GM12878 (cell line): ENCODE measurements around the gene PIK3C2B. TPM values are rescaled to one million over a fixed set of nuclear protein-coding genes. Genes with fewer than 3 reads are reported as not detected.

ENCODE experiments used
- ATAC-seq: fragments of 200-7000 bp; cut with Tn5 transposase; 3 replicates; pipeline ENCODE4 v1.9.1; 2020; ENCODE audit warnings: mild to moderate bottlenecking, moderate library complexity
- BruUV-seq: library from RNA; stranded (reverse); fragments of 400-500 nt; replicated peaks from 2 replicates; lab custom pipeline; 2021; lab: Mats Ljungman, UMichigan
- CTCF ChIA-PET: fragments of 300-600 bp; sonication (Branson Sonifier 250); formaldehyde crosslinking; extraction: SDS; loops from one replicate; lab custom pipeline; 2021; ENCODE audit warnings: inconsistent platforms; lab: Yijun Ruan, JAX
- POLR2A ChIA-PET: fragments of 350-600 bp; formaldehyde crosslinking; extraction: SDS; loops from one replicate; lab custom pipeline; 2021; ENCODE audit warnings: inconsistent platforms; lab: Charles Lee
- RAD21 ChIA-PET: fragments of 300-600 bp; sonication (Branson Sonifier 250); formaldehyde crosslinking; loops from one replicate; lab custom pipeline; 2023; ENCODE audit warnings: antibody characterized with exemption; ENCODE audit not compliant: unreplicated experiment; lab: Charles Lee
- SMC1A ChIA-PET: fragments of 300-600 bp; sonication (Branson Sonifier 250); formaldehyde crosslinking; loops from one replicate; lab custom pipeline; 2023; ENCODE audit not compliant: unreplicated experiment, uncharacterized antibody; lab: Charles Lee
- DNase-seq: peaks from one replicate; pipeline ENCODE4 v3.0.0-alpha.2; 2011; ENCODE audit warnings: low read depth, low spot score
- FAIRE-seq: peaks from 3 replicates; lab custom pipeline; 2011; peaks lifted over from hg19 to GRCh38; lab: Jason Lieb, UNC
- H2AFZ ChIP-seq: 2 replicates; pipeline ENCODE4 v1.6.0; 2011; ENCODE audit warnings: low read depth, low read length, control low read depth; ENCODE audit not compliant: control insufficient read depth
- H3K27ac ChIP-seq: 2 replicates; pipeline ENCODE4 v1.5.1; 2011; ENCODE audit warnings: control low read depth; ENCODE audit not compliant: control insufficient read depth, insufficient read depth
- H3K27me3 ChIP-seq, 2 experiments: replicated peaks in 1 of 2; 2 replicates each; pipeline versions ENCODE4 v1.6.0 to v1.6.1; 2011; ENCODE audit warnings: low read length in 1 of 2; ENCODE audit not compliant: control insufficient read depth in 2 of 2, insufficient read depth in 2 of 2
- H3K36me3 ChIP-seq, 2 experiments: 2 replicates each; pipeline ENCODE4 v1.5.1; 2011; ENCODE audit warnings: low read length in 1 of 2; ENCODE audit not compliant: control insufficient read depth in 2 of 2, insufficient read depth in 2 of 2
- H3K4me1 ChIP-seq: 2 replicates; pipeline ENCODE4 v1.6.1; 2011; ENCODE audit warnings: mild to moderate bottlenecking, low read length, moderate library complexity, mixed read lengths; ENCODE audit not compliant: control insufficient read depth, insufficient read depth
- H3K4me2 ChIP-seq: 2 replicates; pipeline ENCODE4 v1.6.0; 2011; ENCODE audit warnings: control low read depth; ENCODE audit not compliant: control insufficient read depth, insufficient read depth
- H3K4me3 ChIP-seq: fragments of 200-600 bp; sonication (generic); 2 replicates; pipeline ENCODE4 v1.5.1; 2016
- H3K79me2 ChIP-seq: 2 replicates; pipeline ENCODE4 v1.6.0; 2011; ENCODE audit warnings: low read length; ENCODE audit not compliant: control insufficient read depth, insufficient read depth
- H3K9ac ChIP-seq: 2 replicates; pipeline ENCODE4 v1.8.0; 2011; ENCODE audit warnings: low read length, control low read depth, mixed read lengths; ENCODE audit not compliant: control insufficient read depth, insufficient read depth
- H3K9me3 ChIP-seq: replicated peaks from 3 replicates; pipeline ENCODE4 v1.5.1; 2011; ENCODE audit warnings: mild to moderate bottlenecking, low read length; ENCODE audit not compliant: control insufficient read depth, insufficient read depth
- H4K20me1 ChIP-seq: 2 replicates; pipeline ENCODE4 v1.6.0; 2011; ENCODE audit not compliant: control insufficient read depth, insufficient read depth
- CHD1 ChIP-seq: IDR thresholded peaks from 2 replicates; pipeline ENCODE4 v1.6.1; 2012; ENCODE audit warnings: low read depth, low read length, improper control_type of control experiment
- NFXL1 ChIP-seq: fragments of 450-650 bp; IDR thresholded peaks from 2 replicates; pipeline ENCODE4 v1.6.1; 2017; ENCODE audit warnings: antibody characterized with exemption, mild to moderate bottlenecking, borderline replicate concordance
- RUNX3 ChIP-seq: IDR thresholded peaks from 2 replicates; pipeline ENCODE4 v1.6.1; 2012; ENCODE audit warnings: low read length, inconsistent platforms
- TCF3 ChIP-seq: IDR thresholded peaks from 2 replicates; pipeline ENCODE4 v1.6.1; 2012; ENCODE audit warnings: low read depth, mild to moderate bottlenecking, low read length, borderline replicate concordance; ENCODE audit not compliant: insufficient read depth
- YY1 ChIP-seq: IDR thresholded peaks from 2 replicates; pipeline ENCODE4 v1.6.1; 2011; ENCODE audit warnings: low read depth, mild to moderate bottlenecking, low read length
- WGBS: methylation state at CpG from one replicate; pipeline ENCODE4 v1.1.6; 2016; ENCODE audit warnings: low lambda C conversion rate; ENCODE audit not compliant: insufficient replicate concordance, insufficient coverage; ENCODE audit errors: missing lambda C conversion rate; 5-methylcytosine and 5-hydroxymethylcytosine counted together
- in situ Hi-C: fragments of 300-500 bp; cut with MboI; formaldehyde crosslinking; loops from 9 replicates; pipeline ENCODE4 v1.14.3; 2018; ENCODE audit warnings: mixed read lengths
- intact Hi-C: fragments of 100-400 bp; cut with micrococcal nuclease; formaldehyde crosslinking; loops from one replicate; pipeline ENCODE4 v1.14.2; 2022; ENCODE audit not compliant: unreplicated experiment
- polyA plus RNA-seq, 11 experiments: library from polyadenylated mRNA; depleted of rRNA in 4 of 11; unstranded in 6 of 11; stranded (reverse) in 5 of 11; fragments of >200 nt; fragmentation: Nextera tagmentation in 4 of 11; fragmentation: Illumina TruSeq in 1 of 11; extraction: Ambion mirVana in 4 of 11; extraction: Trizol in 1 of 11; gene quantifications; 1 replicate in 1 of 11; 2 replicates in 10 of 11; pipeline versions ENCODE4 v1.2.1 to v1.2.3, GENCODE V29; 2011 to 2016; ENCODE audit warnings: inconsistent platforms in 2 of 11, missing spikeins in 2 of 11, low read depth in 1 of 11
- total RNA-seq, 4 experiments: library from RNA; depleted of rRNA in 3 of 4; stranded (reverse); fragments of >200 nt in 3 of 4; fragmentation: Illumina TruSeq in 1 of 4; extraction: Trizol in 1 of 4; gene quantifications; 2 replicates each; pipeline versions ENCODE4 v1.2.1 to v1.2.3, GENCODE V29; 2013 to 2021
- TF ChIP-seq, protein P1 (sequence below): IDR thresholded peaks from 2 replicates; pipeline ENCODE4 v1.6.1; 2012; ENCODE audit warnings: improper control_type of control experiment, low read depth, low read length; ENCODE audit not compliant: insufficient replicate concordance

PIK3C2B gene
- total and polyA plus RNA-seq, 10 of the 15 experiments (the other 5 are each of a cell fraction or from before 2014, with no cell fraction given): 2.2 to 38.1 (median 11.4) TPM

DNA sequence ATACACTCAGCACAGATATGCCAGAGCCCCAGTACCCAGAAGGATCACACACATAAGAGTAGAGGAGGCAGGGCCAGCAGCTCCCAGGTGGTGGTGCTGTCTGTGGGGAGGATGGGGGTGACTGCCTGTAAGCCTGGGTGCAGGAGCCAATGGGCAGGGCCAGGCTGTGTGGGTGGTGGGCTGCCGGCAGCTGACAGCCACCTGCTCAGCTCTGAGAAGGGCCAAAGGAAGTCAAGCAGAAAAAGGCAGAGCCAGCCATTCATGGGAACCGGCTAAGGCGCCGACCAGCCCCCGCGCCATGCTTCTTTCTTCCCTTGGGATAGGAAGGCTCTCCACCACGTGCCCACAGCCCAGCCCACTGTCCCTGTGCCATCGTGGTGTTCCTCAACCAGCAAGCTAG lies 14.1 kb downstream of the PIK3C2B start (continued):
- TF ChIP-seq, protein P1, sequence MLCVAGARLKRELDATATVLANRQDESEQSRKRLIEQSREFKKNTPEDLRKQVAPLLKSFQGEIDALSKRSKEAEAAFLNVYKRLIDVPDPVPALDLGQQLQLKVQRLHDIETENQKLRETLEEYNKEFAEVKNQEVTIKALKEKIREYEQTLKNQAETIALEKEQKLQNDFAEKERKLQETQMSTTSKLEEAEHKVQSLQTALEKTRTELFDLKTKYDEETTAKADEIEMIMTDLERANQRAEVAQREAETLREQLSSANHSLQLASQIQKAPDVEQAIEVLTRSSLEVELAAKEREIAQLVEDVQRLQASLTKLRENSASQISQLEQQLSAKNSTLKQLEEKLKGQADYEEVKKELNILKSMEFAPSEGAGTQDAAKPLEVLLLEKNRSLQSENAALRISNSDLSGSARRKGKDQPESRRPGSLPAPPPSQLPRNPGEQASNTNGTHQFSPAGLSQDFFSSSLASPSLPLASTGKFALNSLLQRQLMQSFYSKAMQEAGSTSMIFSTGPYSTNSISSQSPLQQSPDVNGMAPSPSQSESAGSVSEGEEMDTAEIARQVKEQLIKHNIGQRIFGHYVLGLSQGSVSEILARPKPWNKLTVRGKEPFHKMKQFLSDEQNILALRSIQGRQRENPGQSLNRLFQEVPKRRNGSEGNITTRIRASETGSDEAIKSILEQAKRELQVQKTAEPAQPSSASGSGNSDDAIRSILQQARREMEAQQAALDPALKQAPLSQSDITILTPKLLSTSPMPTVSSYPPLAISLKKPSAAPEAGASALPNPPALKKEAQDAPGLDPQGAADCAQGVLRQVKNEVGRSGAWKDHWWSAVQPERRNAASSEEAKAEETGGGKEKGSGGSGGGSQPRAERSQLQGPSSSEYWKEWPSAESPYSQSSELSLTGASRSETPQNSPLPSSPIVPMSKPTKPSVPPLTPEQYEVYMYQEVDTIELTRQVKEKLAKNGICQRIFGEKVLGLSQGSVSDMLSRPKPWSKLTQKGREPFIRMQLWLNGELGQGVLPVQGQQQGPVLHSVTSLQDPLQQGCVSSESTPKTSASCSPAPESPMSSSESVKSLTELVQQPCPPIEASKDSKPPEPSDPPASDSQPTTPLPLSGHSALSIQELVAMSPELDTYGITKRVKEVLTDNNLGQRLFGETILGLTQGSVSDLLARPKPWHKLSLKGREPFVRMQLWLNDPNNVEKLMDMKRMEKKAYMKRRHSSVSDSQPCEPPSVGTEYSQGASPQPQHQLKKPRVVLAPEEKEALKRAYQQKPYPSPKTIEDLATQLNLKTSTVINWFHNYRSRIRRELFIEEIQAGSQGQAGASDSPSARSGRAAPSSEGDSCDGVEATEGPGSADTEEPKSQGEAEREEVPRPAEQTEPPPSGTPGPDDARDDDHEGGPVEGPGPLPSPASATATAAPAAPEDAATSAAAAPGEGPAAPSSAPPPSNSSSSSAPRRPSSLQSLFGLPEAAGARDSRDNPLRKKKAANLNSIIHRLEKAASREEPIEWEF: no peak
- TF ChIP-seq YY1 (0 out of 2 replicates have a peak, but pooled peaks have one; percentile 44), TCF3 (peak; percentile 94)

- BruUV-seq: no TSS peak
- FAIRE-seq (no peak), ATAC-seq (no peak), DNase-seq (no peak)
- peaks cover 45% of the 10 kb centered on the region for H3K4me1 ChIP-seq
- peaks cover 19% of the 10 kb centered on the region for H3K79me2 ChIP-seq
- SMC1A ChIA-PET: interaction anchor here (1.0 to 18.3 kb wide), 12 partner anchors 8 to 323 kb away, joined by 3 to 408 read pairs (median 6); partner anchors contain the start of genes MDM4 and PIK3C2B
- RAD21 ChIA-PET: interaction anchor here (0.7 to 12.9 kb wide), 8 partner anchors 9 to 327 kb away, joined by 3 to 267 read pairs (median 24); partner anchors contain the start of gene PIK3C2B
- H4K20me1 ChIP-seq: 0 out of 2 replicates have a peak, but pooled peaks cover 2% of the 10 kb centered on the region
- WGBS: 64% methylated on average over 13 of the region's 13 CpGs
- 0 out of 2 replicates have a peak, but pooled peaks have one; percentile 15 for TF ChIP-seq NFXL1
- no peak for TF ChIP-seq CHD1
- TF ChIP-seq RUNX3: peak; percentile 2; the same call in 1 of the 2 replicates
- intact Hi-C loops: no loop called here
- no peaks in the 10 kb centered on the region for H3K9me3 ChIP-seq
- no peak overlapping the region for H2AFZ ChIP-seq
- CTCF ChIA-PET: interaction anchor here (0.6 to 39.0 kb wide), 8 partner anchors 8 to 1000 kb away, joined by 3 to 2021 read pairs (median 8); partner anchors contain the start of genes MDM4 and PIK3C2B
- POLR2A ChIA-PET: interaction anchor here (0.7 to 5.8 kb wide), 10 partner anchors 8 to 37 kb away, joined by 3 to 81 read pairs (median 8); partner anchors contain the start of genes MDM4 and PIK3C2B
- H3K27ac ChIP-seq: no peak overlapping the region
- H3K27me3 ChIP-seq: no peaks in the 10 kb centered on the region
- H3K4me2 ChIP-seq: peak overlapping the region; percentile 86
- H3K4me3 ChIP-seq: no peak overlapping the region
- H3K9ac ChIP-seq: no peak overlapping the region
- in situ Hi-C loops: no loop called here
- peaks cover 0 to 4% of the 10 kb centered on the region in 2 experiments; a peak in 1 of 4 replicates for H3K36me3 ChIP-seq
Measured at GRCh38 chr1:204479387-204480136, 15.0 kb downstream of the PIK3C2B start.
